Fibroblast of mammary gland (primary cell): ENCODE results near the gene ITGBL1.
A peak's percentile ranks its signal among the peaks of the same experiment; 100 is the strongest.

ENCODE experiments used
- DNase-seq: peaks from one replicate; pipeline ENCODE4 v3.0.0-alpha.2; 2010; ENCODE audit warnings: low read depth
- H3K4me3 ChIP-seq: 2 replicates; pipeline ENCODE4 v1.5.1; 2011; ENCODE audit warnings: low read depth, mild to moderate bottlenecking, low read length, moderate library complexity; ENCODE audit not compliant: control insufficient read depth
- TF ChIP-seq, protein P1 (sequence below): conservative IDR thresholded peaks from 2 replicates; pipeline ENCODE4 v1.5.1; 2011; ENCODE audit warnings: low read depth, low read length, inconsistent platforms; ENCODE audit not compliant: control insufficient read depth, insufficient read depth

ITGBL1 gene

DNA sequence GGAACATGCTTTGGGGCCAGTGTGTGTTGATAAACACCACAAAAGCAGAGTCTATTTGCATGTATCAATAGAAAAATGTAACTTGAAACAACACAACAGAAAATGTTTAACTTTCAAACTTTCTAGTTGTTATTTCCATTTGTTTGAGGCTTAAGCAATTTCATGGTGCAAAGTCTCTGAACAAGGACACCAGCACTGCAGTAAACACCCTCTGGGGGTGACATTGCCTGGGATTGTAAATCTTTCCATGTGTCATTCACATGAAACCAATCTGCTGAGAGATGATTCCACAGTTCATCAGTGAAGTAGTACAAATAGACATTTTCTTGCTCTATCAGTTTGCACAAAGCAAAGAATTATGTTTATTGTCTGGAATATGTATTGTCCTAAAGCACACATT is 124.5 kb downstream of the ITGBL1 start:
- TF ChIP-seq, protein P1, sequence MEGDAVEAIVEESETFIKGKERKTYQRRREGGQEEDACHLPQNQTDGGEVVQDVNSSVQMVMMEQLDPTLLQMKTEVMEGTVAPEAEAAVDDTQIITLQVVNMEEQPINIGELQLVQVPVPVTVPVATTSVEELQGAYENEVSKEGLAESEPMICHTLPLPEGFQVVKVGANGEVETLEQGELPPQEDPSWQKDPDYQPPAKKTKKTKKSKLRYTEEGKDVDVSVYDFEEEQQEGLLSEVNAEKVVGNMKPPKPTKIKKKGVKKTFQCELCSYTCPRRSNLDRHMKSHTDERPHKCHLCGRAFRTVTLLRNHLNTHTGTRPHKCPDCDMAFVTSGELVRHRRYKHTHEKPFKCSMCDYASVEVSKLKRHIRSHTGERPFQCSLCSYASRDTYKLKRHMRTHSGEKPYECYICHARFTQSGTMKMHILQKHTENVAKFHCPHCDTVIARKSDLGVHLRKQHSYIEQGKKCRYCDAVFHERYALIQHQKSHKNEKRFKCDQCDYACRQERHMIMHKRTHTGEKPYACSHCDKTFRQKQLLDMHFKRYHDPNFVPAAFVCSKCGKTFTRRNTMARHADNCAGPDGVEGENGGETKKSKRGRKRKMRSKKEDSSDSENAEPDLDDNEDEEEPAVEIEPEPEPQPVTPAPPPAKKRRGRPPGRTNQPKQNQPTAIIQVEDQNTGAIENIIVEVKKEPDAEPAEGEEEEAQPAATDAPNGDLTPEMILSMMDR, result no peak
- DNase-seq, result no peak
- H3K4me3 ChIP-seq, result no peak overlapping the region

DNA sequence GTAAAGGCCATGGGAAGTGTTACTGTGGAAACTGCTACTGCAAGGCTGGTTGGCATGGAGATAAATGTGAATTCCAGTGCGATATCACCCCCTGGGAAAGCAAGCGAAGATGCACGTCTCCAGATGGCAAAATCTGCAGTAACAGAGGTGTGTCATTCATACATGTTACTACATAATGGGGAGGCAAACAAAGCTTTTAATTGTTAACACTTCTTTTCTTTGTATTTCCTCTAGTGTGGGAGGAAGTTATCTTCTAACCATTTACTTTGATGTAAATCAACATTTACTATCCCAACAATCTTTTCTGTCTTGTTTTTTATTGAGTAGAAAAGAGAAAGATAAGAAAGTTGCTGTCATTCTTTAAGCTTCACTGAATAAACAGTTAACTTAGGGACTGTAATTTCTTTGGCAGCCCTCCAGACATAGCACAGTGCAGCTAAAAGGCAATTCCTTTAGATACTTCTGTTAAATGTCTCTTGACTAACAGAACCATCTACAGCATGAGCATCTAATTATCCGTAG is 126.9 kb downstream of the ITGBL1 start:
- peak; percentile 43 for DNase-seq
- H3K4me3 ChIP-seq, result no peak overlapping the region
- TF ChIP-seq, protein P1, result no peak

DNA sequence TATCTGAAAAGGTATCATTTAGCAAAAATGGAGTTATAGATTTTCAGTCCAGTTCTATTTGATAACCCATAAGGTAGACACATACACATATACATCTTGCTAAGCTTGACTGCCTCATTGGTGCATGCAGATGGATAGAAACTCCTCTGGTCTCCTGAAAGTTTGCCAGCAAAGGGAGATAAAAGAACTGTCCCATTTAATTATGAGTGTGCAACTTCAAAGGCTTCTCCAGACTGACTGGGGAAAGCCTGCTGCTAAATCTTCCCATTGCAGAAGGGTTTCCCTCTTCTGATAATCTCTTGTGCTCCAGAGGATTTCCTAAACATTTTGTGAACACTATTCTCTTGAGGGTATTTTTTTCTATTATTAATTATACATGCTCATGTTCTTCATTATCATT is 131.9 kb downstream of the ITGBL1 start:
- no peak for DNase-seq
- TF ChIP-seq, protein P1, result no peak
- H3K4me3 ChIP-seq, result no peak overlapping the region

DNA sequence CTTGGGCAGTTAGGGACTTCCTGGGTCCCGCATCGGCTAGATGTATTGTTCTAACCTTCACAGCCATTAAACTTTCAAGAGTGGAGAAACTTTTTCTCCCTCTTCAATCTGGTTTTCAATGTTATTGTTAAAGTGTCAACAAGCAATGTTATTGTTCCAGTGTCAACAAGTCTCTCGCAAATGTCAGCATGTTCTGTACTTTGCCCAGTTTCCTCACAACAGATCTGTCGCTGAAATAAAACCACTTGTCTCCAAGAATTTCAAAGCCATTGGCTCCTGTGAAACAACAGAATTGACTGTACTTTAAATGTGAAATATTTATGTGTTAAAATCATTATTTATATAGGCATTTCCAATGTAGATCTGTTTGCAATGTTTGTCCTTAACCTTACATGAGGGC is 138.0 kb downstream of the ITGBL1 start:
- TF ChIP-seq, protein P1, result no peak
- no peak overlapping the region for H3K4me3 ChIP-seq
- no peak for DNase-seq

DNA sequence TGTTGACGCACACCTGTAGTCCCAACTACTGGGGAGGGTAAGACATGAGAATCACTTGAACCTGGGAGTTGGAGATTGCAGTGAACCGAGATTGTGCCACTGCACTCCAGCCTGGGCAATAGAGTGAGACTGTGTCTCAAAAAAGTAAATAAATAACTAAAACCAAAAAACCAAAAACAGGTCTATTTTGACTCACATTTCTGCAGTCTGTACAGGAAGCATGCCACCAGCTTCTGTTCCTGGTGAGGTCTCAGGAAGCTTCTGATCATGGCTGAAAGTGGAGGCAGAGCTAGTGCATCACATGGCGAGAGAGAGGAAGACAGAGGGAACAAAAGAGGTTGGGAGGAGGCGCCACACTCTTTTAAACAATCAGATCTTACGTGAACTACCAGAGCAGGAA is 142.5 kb downstream of the ITGBL1 start:
- TF ChIP-seq, protein P1, result no peak
- no peak for DNase-seq
- H3K4me3 ChIP-seq, result no peak overlapping the region

DNA sequence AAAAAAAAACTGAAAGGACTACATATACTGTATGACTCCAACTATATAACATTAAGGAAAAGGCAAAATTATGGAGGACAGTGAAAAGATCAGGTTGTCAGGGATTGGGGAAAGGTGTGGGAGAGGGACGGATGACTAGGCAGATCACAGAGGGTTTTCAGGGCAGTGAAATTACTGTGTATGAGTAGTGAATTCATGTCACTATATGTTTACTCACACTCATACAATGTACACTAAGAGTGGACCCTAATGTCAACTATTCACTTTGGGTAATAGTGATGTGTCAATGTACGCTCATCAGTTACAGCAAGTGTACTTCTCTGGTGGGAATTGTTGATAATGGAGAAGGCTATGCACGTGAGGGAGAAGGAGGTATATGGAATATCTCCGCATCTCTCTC is 144.3 kb downstream of the ITGBL1 start:
- H3K4me3 ChIP-seq, result no peak overlapping the region
- TF ChIP-seq, protein P1, result no peak
- no peak for DNase-seq

DNA sequence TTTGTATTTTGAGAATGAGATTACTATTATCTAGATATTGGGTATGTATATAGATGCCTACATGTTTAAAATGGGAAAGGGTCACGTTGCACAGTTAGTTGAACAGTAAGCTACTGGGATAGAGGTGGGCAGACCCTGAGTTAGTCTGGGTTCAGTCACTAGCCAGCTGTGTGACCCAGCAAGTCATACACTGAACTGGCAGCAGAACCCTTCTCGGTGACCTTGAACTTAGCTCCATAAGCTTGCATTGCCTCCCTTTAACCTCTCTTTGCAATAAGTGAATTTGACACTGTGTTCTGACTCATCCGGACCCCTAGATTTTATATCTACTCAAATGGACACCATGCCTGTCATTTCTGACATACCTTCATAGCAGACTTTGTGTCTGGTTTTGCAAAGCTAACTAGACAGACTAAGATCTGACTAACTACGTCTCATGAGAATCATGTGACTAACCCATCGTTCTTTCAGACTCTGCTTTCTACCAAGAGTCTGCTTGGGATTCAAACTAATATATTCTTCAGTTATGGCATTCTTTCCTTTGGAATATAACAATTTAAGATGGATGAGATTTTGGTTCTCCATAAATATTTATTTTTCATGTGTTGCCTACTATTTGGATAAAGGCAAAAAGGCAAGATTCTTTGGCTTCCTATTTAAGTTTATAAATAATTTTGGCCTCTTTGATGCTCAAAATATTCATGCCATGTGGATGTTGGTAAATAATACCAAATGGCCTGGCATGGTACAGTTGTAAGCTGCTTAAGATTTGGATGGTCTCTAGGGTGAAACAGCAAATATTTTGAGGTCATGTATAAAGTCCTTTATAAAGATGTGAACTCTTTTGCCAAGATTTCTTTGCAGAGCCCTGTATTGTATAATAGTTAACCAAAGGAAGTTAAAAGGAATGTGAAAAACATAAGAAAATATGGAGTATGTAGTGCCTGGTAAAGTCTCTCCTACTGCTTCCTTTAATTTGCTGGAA is 159.3 kb downstream of the ITGBL1 start:
- DNase-seq, result peak; percentile 40
- TF ChIP-seq, protein P1, result no peak
- H3K4me3 ChIP-seq, result no peak overlapping the region
